Right ventricle myocardium superior (tissue), 1 donor: Measurements from ENCODE around the gene PRKN. TPM values are rescaled to one million over a fixed set of nuclear protein-coding genes. Genes with fewer than 3 reads are reported as not detected.
"Not testable (repeated sequence)": the region's sequence is repeated elsewhere in the genome, so short reads cannot be mapped to it uniquely, and the experiment has no call there.

Source experiments
- ATAC-seq: fragments of 200-7000 bp; cut with Tn5 transposase; one replicate; pipeline ENCODE4 v1.9.1; 2020; ENCODE audit warnings: mild to moderate bottlenecking; ENCODE audit not compliant: poor library complexity
- DNase-seq: peaks from one replicate; pipeline ENCODE4 v3.0.0-alpha.2; 2020
- intact Hi-C: fragments of 100-400 bp; cut with DNase I; formaldehyde crosslinking; loops from one replicate; pipeline ENCODE4 v1.11.2; 2022
- total RNA-seq: library from RNA; stranded (reverse); fragmentation: NEBNext Ultra II Directional; extraction: Animal tissue kit (Norgen Biotek cat#: 25700); gene quantifications from one replicate; pipeline ENCODE4 v1.2.1, GENCODE V29; 2021
- donor health status: DM: no; HTN: yes; CAD: no; lungs with severe emphysema.

PRKN gene
- total RNA-seq, 1 donor from 2014 or later = 20.6 TPM

DNA sequence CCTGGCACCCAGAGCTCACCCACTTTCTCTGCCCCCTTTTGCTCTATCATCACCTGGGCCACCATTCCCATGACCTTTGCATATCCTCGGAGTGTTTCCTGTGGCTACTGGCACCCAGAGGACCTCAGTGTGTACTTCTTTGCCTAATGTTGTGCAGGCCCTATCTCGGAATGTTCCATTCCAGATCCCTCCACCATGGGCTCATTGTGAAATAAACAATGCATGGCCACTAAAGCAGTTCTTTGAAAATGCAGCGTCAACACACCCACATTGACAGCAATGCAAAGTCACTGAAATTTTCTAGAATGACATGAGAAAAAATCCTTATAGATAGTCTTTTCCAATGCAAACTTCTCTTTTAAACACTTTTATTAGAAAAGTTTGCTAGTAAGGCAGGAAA is 1380.8 kb downstream of the PRKN start:
- ATAC-seq (no peak), DNase-seq (no peak)
- intact Hi-C loops = no loop called here

DNA sequence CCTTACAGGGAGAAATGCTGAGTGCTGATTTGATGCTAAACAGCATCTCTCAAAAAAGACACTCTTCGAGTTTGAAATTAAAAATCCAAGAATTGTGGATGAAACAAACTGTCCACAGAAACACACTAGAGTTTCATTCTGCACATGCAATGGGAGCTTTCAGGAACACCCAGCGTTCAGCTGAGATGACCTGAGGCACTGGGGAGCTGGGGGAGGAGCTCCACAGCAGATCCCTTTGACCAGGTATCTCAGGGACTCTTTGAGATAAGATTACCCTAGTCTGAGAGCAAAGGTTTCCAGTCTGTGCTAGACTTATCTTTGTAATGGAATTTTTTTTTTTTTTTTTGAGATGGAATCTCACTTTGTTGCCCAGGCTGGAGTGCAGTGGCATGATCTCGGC is 1382.9 kb downstream of the PRKN start:
- DNase-seq (no peak), ATAC-seq (no peak)
- intact Hi-C loops = no loop called here

GRCh38 chr6:161342039-161342438 is 1385.5 kb downstream of the PRKN start:
- intact Hi-C loops = no loop called here
- ATAC-seq = no peak
- DNase-seq = no peak

GRCh38 chr6:161341638-161342037 is 1385.9 kb downstream of the PRKN start:
- no peak for DNase-seq
- intact Hi-C loops = no loop called here
- no peak for ATAC-seq

GRCh38 chr6:161338015-161338414 is 1389.6 kb downstream of the PRKN start:
- intact Hi-C loops = no loop called here
- ATAC-seq (no peak), DNase-seq (no peak)

DNA sequence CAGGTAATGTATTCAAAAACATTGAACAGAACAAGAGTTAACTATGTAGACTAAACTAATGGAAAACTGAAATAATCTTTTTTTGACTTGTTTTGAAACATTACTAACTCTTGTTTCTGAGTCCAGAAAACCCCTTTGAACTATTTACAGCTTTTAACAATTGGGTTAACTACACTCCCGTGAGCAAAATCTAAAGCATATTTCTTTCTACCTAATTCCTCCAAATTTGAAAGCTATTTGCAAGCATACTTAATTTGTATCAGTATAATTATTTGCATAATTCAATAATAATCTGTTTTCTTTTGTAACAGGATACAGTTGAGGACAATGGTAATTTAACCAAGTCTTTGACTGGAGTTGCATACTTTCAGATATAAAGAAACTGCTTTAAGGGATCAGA is 1391.1 kb downstream of the PRKN start:
- DNase-seq (no peak), ATAC-seq (no peak)
- intact Hi-C loops = no loop called here

DNA sequence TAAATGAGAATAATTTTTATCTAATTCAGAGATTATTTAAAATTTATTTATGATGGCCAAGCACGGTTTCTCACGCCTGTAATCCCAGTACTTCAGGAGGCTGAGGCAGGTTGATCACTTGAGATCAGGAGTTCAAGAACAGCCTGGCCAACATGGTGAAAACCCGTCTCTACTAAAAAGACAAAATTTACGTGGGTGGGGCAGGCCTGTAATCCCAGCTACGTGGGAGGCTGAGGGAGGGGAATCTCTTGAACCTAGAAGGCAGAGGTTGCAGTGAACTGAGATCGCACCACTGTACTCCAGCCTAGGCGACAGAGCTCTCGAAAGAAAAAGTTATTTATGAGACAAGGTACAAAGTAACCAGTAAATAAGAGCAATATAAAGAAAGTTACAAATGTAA is 1394.2 kb downstream of the PRKN start:
- intact Hi-C loops = no loop called here
- ATAC-seq (no peak), DNase-seq (no peak)

DNA sequence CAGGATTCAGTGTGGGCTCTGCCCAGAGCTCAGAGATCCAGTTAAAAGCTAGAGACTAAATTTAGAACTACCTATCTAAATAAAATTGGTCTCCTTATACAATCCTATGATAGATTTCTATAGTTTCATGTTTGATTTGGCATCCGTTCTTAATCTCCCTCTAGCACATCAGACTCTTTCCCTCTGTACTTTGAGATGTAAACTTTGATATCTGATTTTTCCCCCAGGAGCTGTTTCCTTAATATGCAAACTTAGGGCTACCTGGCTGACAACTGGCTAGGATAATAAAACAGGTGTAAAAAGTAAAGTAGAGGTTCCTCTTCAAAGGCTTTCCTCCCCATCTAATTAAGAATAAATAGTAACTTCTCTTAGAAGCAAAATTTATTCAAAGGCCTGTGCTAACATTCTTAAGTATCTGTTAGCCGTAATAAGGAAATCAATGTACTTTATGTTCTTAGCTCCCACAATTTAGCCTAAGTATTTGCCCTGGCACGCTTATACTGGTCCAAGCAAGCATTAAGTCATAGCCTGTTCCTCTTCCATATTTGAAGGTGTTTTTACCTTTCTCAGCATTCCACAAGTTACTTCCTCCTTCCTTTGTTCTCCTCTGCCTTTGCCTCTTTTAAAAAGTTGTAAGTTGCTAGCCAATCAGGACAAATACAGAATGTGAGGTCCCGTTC is 1396.0 kb downstream of the PRKN start:
- intact Hi-C loops, ATAC-seq, DNase-seq: not testable (repeated sequence)

DNA sequence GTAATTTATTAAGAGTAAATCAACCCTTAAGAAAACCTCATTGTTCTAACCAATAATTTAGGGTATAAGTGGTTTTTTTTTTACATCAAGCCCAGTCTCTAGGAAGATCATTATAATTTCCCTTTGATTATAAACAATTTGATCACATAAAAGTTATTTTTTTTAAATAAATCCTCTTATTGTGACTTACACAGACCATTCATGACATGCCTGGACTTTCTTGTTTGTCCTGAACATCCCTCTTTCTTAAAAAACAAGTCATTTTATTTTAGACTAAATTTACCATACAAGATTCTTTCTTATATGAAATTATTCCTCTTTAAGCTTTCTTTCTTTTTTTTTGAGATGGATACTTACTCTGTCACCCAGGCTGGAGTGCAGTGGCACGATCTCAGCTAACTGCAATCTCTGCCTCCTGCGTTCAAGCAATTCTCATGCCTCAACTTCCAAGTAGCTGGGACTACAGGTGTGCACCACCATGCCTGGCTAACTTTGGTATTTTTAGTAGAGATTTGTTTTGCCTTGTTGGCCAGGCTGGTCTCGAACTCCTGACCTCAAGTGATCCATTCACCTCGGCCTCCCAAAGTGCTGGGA is 1400.1 kb downstream of the PRKN start:
- ATAC-seq (no peak), DNase-seq (no peak)
- intact Hi-C loops = no loop called here

- intact Hi-C loops = no loop called here
- DNase-seq (no peak), ATAC-seq (no peak)
These were observed 1408.3 kb downstream of the PRKN start for GRCh38 chr6:161319231-161319630.

DNA sequence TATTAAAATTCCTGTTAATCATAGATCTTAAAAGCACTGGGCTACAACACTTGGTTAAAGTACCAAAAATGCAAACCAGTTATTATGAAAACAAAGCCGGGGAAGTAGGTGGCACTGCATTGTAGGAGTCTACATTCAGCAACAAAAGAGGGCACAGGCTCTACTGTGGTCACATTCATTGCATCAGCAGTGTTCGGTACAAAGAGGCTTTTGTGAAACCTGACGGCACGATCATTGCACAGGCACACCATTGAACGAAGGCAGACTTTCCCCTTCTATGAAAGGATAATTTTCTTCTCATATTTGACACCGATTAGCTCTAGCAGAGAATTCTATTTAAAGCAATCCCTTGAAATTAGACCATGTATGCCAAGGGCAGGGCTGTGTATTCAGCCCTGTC is 1409.1 kb downstream of the PRKN start:
- intact Hi-C loops = no loop called here
- ATAC-seq (no peak), DNase-seq (no peak)

GRCh38 chr6:161316531-161316930 is 1411.0 kb downstream of the PRKN start:
- DNase-seq (no peak), ATAC-seq (no peak)
- intact Hi-C loops = no loop called here

DNA sequence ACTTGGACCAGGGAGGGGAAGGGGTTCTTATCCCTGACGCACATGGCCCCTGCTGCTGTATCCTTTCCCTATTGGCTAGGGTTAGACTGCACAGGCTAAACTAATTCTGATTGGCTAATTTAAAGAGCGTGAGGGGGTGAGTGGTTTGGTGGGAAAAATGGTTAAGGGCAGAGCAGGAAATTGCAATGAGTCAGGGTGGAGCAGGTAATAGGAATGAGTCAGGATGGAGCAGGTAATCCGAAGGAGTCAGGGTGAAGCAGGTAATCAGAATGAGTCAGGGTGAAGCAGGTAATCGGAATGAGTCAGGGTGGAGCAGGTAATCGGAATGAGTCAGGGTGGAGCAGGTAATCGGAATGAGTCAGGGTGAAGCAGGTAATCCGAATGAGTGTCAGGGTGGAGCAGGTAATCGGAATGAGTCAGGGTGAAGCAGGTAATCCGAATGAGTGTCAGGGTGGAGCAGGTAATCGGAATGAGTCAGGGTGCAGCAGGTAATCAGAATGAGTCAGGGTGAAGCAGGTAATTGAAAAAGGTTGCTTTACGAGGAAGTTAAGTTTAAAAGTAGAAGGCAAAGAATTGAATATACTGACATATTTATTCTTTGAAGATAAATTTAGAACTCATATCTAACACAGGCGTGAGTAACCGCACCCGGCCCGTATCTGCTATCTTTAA is 1412.2 kb downstream of the PRKN start:
- intact Hi-C loops, DNase-seq, ATAC-seq: not testable (repeated sequence)

- DNase-seq, intact Hi-C loops, ATAC-seq: not testable (repeated sequence)
These were observed 1412.9 kb downstream of the PRKN start for GRCh38 chr6:161314541-161315245.

GRCh38 chr6:161313940-161314509 is 1413.5 kb downstream of the PRKN start:
- intact Hi-C loops = no loop called here
- no peak for ATAC-seq
- no peak for DNase-seq

- DNase-seq, intact Hi-C loops, ATAC-seq: not testable (repeated sequence)
These were observed 1414.1 kb downstream of the PRKN start for GRCh38 chr6:161313475-161313874.

DNA sequence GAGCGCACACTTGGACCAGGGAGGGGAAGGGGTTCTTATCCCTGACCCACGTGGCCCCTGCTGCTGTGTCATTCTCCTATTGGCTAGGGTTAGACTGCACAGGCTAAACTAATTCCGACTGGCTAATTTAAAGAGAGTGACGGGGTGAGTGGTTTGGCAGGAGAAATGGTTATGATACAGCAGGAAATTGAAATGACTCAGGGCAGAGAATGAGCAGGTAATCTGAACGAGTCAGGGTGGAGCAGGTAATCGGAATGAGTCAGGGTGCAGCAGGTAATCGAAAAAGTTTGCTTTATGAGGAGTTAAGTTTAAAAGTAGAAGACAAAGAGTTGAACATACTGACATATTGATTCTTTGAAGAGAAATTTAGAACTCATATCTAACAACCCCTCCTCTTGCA is 1417.8 kb downstream of the PRKN start:
- intact Hi-C loops, ATAC-seq: not testable (repeated sequence)

GRCh38 chr6:161308075-161308655 is 1419.4 kb downstream of the PRKN start:
- intact Hi-C loops = no loop called here
- DNase-seq = no peak
- no peak for ATAC-seq

More for the DNA sequence above, 1417.8 kb downstream of the PRKN start:
- DNase-seq = not testable (repeated sequence)

DNA sequence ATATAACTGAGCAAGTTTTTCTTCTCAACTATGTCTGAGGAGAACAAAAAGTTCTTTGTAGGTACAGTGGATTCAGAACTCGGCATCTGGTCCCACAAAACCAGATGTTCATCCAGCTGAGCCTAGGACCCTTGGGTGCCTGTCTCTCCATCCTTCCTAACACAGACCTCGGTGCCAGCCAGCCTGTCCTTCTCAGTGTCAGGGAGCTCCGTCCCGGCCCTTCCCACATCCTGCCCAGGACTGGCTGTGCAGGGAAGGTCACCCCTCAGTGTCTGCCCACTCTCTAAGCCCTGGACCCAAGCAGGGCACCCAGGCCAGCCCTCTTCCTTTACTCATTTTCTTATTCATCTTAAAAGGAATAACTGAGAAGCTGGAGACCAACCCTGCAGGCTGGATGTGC is 1421.7 kb downstream of the PRKN start:
- DNase-seq (no peak), ATAC-seq (no peak)
- intact Hi-C loops = no loop called here
